IPS DF 4.7 (cell line): ENCODE results near the gene CSGALNACT2.

Source experiments
- DNase-seq: peaks from one replicate; pipeline ENCODE4 v3.0.0-alpha.2; 2013; ENCODE audit warnings: low spot score; ENCODE audit errors: extremely low read depth

CSGALNACT2 gene

GRCh38 chr10:43226851-43227845 is 88.9 kb downstream of the CSGALNACT2 start:
- DNase-seq = no peak

GRCh38 chr10:43227911-43228782 is 89.9 kb downstream of the CSGALNACT2 start:
- DNase-seq = no peak

- DNase-seq = no peak
These were observed 90.5 kb downstream of the CSGALNACT2 start for GRCh38 chr10:43228783-43229207.

GRCh38 chr10:43229208-43230061 is 91.2 kb downstream of the CSGALNACT2 start:
- DNase-seq = no peak

- DNase-seq = no peak
These were observed 92.1 kb downstream of the CSGALNACT2 start for GRCh38 chr10:43230101-43230908.

- no peak for DNase-seq
These were observed 92.8 kb downstream of the CSGALNACT2 start for GRCh38 chr10:43230909-43231522.

- no peak for DNase-seq
These were observed 93.4 kb downstream of the CSGALNACT2 start for GRCh38 chr10:43231523-43232078.

GRCh38 chr10:43233601-43234430 is 95.6 kb downstream of the CSGALNACT2 start:
- no peak for DNase-seq

- no peak for DNase-seq
These were observed 96.3 kb downstream of the CSGALNACT2 start for GRCh38 chr10:43234471-43235041.
